Measurements from ENCODE around the gene ABTB1.

ABTB1 gene

DNA sequence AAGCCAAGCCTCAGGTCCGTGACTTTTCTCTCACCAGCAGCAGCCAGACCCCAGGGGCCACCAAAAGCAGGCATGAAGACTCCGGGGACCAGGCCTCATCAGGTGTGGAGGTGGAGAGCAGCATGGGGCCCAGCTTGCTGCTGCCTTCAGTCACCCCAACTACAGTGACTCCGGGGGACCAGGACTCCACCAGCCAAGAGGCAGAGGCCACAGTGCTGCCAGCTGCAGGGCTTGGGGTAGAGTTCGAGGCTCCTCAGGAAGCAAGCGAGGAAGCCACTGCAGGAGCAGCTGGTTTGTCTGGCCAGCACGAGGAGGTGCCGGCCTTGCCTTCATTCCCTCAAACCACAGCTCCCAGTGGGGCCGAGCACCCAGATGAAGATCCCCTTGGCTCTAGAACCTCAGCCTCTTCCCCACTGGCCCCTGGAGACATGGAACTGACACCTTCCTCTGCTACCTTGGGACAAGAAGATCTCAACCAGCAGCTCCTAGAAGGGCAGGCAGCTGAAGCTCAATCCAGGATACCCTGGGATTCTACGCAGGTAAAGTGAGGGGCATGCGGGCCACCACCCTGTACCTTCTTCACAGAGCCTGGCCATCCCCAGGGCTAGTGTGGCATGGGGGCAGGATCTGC, 12.0 kb upstream of the ABTB1 start:
- Histone ChIP-seq H3K4me3 (ENCODE audit: low read depth, low read length) (no peak overlapping the region), H3K36me3 (peaks cover 35% of the 10 kb centered on the region), H3K4me1 (no peaks in the 10 kb centered on the region), H3K27me3 (no peaks in the 10 kb centered on the region), H3K9me3 (no peaks in the 10 kb centered on the region)
- no peak for DNase-seq
- TF ChIP-seq, protein P1, sequence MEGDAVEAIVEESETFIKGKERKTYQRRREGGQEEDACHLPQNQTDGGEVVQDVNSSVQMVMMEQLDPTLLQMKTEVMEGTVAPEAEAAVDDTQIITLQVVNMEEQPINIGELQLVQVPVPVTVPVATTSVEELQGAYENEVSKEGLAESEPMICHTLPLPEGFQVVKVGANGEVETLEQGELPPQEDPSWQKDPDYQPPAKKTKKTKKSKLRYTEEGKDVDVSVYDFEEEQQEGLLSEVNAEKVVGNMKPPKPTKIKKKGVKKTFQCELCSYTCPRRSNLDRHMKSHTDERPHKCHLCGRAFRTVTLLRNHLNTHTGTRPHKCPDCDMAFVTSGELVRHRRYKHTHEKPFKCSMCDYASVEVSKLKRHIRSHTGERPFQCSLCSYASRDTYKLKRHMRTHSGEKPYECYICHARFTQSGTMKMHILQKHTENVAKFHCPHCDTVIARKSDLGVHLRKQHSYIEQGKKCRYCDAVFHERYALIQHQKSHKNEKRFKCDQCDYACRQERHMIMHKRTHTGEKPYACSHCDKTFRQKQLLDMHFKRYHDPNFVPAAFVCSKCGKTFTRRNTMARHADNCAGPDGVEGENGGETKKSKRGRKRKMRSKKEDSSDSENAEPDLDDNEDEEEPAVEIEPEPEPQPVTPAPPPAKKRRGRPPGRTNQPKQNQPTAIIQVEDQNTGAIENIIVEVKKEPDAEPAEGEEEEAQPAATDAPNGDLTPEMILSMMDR (IDR thresholded peaks at IDR 0.05; ENCODE audit: low read depth, low read length) = no peak

DNA sequence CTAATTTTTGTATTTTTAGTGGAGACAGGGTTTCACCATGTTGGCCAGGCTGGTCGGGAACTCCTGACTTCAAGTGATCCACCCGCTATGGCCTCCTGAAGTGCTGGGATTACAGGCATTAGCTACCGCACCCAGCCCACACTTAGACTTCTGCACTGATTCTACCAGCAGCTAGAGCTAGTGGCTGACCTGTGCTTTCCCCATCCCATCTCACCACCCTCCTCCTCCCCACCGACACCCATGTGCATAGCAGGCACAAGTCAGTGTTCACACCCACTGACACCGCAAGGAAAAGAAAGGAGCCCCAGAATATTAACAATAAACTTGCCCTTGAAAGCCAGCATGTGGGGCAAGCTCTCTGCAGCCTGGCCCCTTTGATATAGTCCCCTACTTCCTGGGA, 11.2 kb upstream of the ABTB1 start:
- no peaks in the 10 kb centered on the region for H3K4me1 ChIP-seq
- DNase-seq = no peak
- TF ChIP-seq, protein P1 (IDR thresholded peaks at IDR 0.05; ENCODE audit: low read depth, low read length) = no peak
- no peaks in the 10 kb centered on the region for H3K9me3 ChIP-seq
- peaks cover 35% of the 10 kb centered on the region for H3K36me3 ChIP-seq
- no peaks in the 10 kb centered on the region for H3K27me3 ChIP-seq
- H3K4me3 ChIP-seq (ENCODE audit: low read depth, low read length) = no peak overlapping the region

DNA sequence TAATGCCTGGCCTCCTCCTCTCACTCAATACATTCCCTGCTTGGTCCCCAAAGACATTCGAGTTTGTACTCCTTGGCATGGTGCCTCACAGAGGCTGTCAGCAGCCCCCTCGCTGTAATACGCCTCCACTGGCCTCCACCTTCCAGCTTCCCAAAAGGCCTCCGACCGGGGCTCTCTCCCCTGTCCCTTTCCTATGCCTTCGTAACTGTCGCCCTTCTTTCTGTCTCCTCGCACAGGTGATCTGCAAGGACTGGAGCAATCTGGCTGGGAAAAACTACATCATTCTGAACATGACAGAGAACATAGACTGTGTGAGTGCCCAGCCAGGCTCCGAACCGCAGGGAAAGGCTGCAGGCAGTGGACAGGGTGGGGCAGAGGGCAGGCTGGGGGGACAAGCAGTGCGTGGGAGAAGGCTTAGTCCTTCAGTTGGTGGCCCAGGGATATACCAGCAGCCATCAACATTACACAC, 10.7 kb upstream of the ABTB1 start:
- H3K9me3 ChIP-seq = no peaks in the 10 kb centered on the region
- TF ChIP-seq, protein P1 (IDR thresholded peaks at IDR 0.05; ENCODE audit: low read depth, low read length) = no peak
- peaks cover 35% of the 10 kb centered on the region for H3K36me3 ChIP-seq
- no peaks in the 10 kb centered on the region for H3K4me1 ChIP-seq
- no peak for DNase-seq
- H3K4me3 ChIP-seq (ENCODE audit: low read depth, low read length) = no peak overlapping the region
- no peaks in the 10 kb centered on the region for H3K27me3 ChIP-seq

GRCh38 chr3:127663151-127663550, 9.6 kb upstream of the ABTB1 start:
- Histone ChIP-seq H3K4me3 (ENCODE audit: low read depth, low read length) (no peak overlapping the region), H3K4me1 (no peaks in the 10 kb centered on the region), H3K9me3 (no peaks in the 10 kb centered on the region), H3K36me3 (peaks cover 35% of the 10 kb centered on the region), H3K27me3 (no peaks in the 10 kb centered on the region)
- TF ChIP-seq, protein P1 (IDR thresholded peaks at IDR 0.05; ENCODE audit: low read depth, low read length) = no peak
- DNase-seq = no peak

DNA sequence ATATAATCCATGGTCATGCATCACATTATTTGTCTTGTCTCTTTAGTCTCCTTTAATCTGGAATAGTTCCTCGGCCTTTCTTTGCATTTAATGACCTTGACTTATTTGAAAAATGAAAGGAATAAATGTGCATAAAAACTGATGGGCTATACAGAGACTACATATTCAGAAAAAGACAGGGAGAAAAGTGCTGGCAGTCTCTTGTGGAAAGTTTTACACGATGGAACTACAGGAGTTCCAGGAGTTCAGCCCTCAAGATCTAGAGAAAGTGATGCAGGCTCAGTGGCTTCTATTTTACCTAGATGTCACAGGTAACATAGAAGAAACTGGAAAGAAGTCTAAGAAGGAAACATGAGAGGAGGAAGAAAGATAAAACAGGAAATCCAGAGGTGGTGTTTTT, 7.6 kb upstream of the ABTB1 start:
- no peak for DNase-seq
- H3K4me1 ChIP-seq = no peaks in the 10 kb centered on the region
- no peaks in the 10 kb centered on the region for H3K9me3 ChIP-seq
- H3K36me3 ChIP-seq = peaks cover 30% of the 10 kb centered on the region
- no peaks in the 10 kb centered on the region for H3K27me3 ChIP-seq
- H3K4me3 ChIP-seq (ENCODE audit: low read depth, low read length) = no peak overlapping the region
- TF ChIP-seq, protein P1 (IDR thresholded peaks at IDR 0.05; ENCODE audit: low read depth, low read length) = no peak

DNA sequence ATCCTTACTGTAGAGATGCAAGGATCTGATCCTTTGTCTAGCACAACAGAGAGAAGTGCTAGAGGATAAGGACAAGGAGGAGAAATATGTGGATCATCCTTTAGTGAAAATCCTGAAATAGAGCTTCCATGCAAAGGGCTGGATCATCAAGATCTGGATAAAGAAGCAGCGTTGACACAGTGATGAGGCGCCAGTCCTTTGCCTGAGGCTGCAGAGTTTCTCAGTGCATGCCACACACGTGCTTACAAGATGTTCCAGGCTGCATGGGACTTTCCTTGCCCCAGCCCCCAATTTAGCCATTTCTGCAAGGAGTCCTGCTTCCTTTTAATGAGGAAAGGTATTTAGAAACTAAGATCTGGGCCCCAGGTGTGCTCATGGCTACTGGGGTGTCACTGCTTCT, 7.2 kb upstream of the ABTB1 start:
- Histone ChIP-seq H3K4me3 (ENCODE audit: low read depth, low read length) (no peak overlapping the region), H3K27me3 (no peaks in the 10 kb centered on the region), H3K4me1 (no peaks in the 10 kb centered on the region), H3K9me3 (no peaks in the 10 kb centered on the region), H3K36me3 (peaks cover 26% of the 10 kb centered on the region)
- DNase-seq = no peak
- TF ChIP-seq, protein P1 (IDR thresholded peaks at IDR 0.05; ENCODE audit: low read depth, low read length) = no peak
